OCI-LY7 (cell line): ENCODE measurements around the gene ERCC3.

Experiments
- EZH2phosphoT487 ChIP-seq: fragments of 200-600 bp; sonication (generic); IDR thresholded peaks from 2 replicates; pipeline ENCODE4 v1.6.1; 2018; ENCODE audit warnings: low read depth, borderline replicate concordance, mild to moderate bottlenecking, mixed run types, antibody characterized with exemption, low read length, moderate library complexity, mixed read lengths
- TF ChIP-seq, protein P1 (sequence below): fragments of 200-600 bp; sonication (generic); conservative IDR thresholded peaks from 2 replicates; pipeline ENCODE4 v1.5.1; 2014; ENCODE audit warnings: mild to moderate bottlenecking, antibody characterized with exemption, low read length, moderate library complexity, mixed read lengths

DNA sequence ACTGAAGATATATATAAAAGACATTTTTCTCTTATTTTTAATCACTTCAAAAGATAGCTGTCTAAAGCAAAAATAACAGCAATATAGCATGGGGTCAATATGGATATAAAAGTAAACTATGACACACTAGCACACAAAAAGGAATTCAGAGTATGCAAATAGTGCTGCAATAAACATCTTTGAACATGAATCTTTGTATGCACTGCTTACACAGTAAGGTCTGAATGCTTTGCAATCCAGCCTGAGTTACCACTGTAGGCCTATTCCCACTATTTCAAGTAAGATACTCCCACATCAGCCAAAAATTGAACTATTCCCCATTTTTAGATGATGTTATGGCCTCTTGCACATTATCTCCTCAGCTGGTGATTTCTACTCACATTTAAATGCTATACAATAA lies 27.4 kb upstream of the ERCC3 start:
- TF ChIP-seq, protein P1, sequence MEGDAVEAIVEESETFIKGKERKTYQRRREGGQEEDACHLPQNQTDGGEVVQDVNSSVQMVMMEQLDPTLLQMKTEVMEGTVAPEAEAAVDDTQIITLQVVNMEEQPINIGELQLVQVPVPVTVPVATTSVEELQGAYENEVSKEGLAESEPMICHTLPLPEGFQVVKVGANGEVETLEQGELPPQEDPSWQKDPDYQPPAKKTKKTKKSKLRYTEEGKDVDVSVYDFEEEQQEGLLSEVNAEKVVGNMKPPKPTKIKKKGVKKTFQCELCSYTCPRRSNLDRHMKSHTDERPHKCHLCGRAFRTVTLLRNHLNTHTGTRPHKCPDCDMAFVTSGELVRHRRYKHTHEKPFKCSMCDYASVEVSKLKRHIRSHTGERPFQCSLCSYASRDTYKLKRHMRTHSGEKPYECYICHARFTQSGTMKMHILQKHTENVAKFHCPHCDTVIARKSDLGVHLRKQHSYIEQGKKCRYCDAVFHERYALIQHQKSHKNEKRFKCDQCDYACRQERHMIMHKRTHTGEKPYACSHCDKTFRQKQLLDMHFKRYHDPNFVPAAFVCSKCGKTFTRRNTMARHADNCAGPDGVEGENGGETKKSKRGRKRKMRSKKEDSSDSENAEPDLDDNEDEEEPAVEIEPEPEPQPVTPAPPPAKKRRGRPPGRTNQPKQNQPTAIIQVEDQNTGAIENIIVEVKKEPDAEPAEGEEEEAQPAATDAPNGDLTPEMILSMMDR, result no peak
- TF ChIP-seq EZH2phosphoT487, result no peak
